Measurements from ENCODE around the gene KANSL2. TPM values are rescaled to one million over a fixed set of nuclear protein-coding genes. Genes with fewer than 3 reads are reported as not detected.

Gene KANSL2
- total and polyA plus RNA-seq, 10 donors, result 28.4 to 50.7 (median 36.5) TPM

- DNase-seq, result no peak
- Histone ChIP-seq H3K4me1 (no peaks in the 10 kb centered on the region), H3K4me3 (no peak overlapping the region), H3K27me3 (replicated peaks in 1 of 7) (no peaks in the 10 kb centered on the region), H3K27ac (no peak overlapping the region), H3K9me3 (peaks cover 0 to 13% (median 5%) of the 10 kb centered on the region in 8 donors), H3K36me3 (peaks cover 0 to 36% (median 0%) of the 10 kb centered on the region in 6 donors)
- TF ChIP-seq CTCF (IDR thresholded peaks at IDR 0.05 in 8 of 11, conservative IDR thresholded peaks at IDR 0.05 in 3 of 11), result no peak
- TF ChIP-seq POLR2A (IDR thresholded peaks at IDR 0.05), result no peak
- TF ChIP-seq POLR2AphosphoS5 (IDR thresholded peaks at IDR 0.05), result no peak
- intact Hi-C loops (cut with DNase I; ENCODE audit: low total_unique reads), result no loop called here
Measured at GRCh38 chr12:48640428-48640827, 41.6 kb downstream of the KANSL2 start.

GRCh38 chr12:48631071-48631470 lies 51.0 kb downstream of the KANSL2 start:
- TF ChIP-seq POLR2A (IDR thresholded peaks at IDR 0.05) (no peak), CTCF (IDR thresholded peaks at IDR 0.05 in 8 of 11, conservative IDR thresholded peaks at IDR 0.05 in 3 of 11) (no peak), POLR2AphosphoS5 (IDR thresholded peaks at IDR 0.05) (no peak)
- intact Hi-C loops (cut with DNase I; ENCODE audit: low total_unique reads), result no loop called here
- 38 to 83% (median 66%) methylated on average over 1 of the region's 1 CpG for WGBS, 5 donors
- no peaks in the 10 kb centered on the region for H3K9me3 ChIP-seq
- H3K36me3 ChIP-seq, result no peaks in the 10 kb centered on the region
- no peaks in the 10 kb centered on the region for H3K4me1 ChIP-seq
- no peak for DNase-seq
- no peak overlapping the region for H3K27ac ChIP-seq
- no peak overlapping the region for H3K4me3 ChIP-seq
- H3K27me3 ChIP-seq (replicated peaks in 1 of 7), result peaks cover 0 to 22% (median 0%) of the 10 kb centered on the region in 7 donors

GRCh38 chr12:48630346-48630745 lies 51.7 kb downstream of the KANSL2 start:
- H3K27ac ChIP-seq, result no peak overlapping the region
- H3K4me1 ChIP-seq, result no peaks in the 10 kb centered on the region
- no peaks in the 10 kb centered on the region for H3K9me3 ChIP-seq
- TF ChIP-seq POLR2AphosphoS5 (IDR thresholded peaks at IDR 0.05) (no peak), CTCF (IDR thresholded peaks at IDR 0.05 in 8 of 11, conservative IDR thresholded peaks at IDR 0.05 in 3 of 11) (no peak), POLR2A (IDR thresholded peaks at IDR 0.05) (no peak)
- H3K27me3 ChIP-seq (replicated peaks in 1 of 7), result peaks cover 0 to 22% (median 0%) of the 10 kb centered on the region in 7 donors
- H3K4me3 ChIP-seq, result no peak overlapping the region
- intact Hi-C loops (cut with DNase I; ENCODE audit: low total_unique reads), result no loop called here
- no peaks in the 10 kb centered on the region for H3K36me3 ChIP-seq
- no peak for DNase-seq

GRCh38 chr12:48629541-48629940 lies 52.5 kb downstream of the KANSL2 start:
- Histone ChIP-seq H3K36me3 (no peaks in the 10 kb centered on the region), H3K27me3 (replicated peaks in 1 of 7) (peaks cover 0 to 22% (median 0%) of the 10 kb centered on the region in 7 donors), H3K27ac (no peak overlapping the region), H3K9me3 (no peaks in the 10 kb centered on the region), H3K4me1 (no peaks in the 10 kb centered on the region), H3K4me3 (no peak overlapping the region)
- WGBS, 5 donors, result 72 to 97% (median 91%) methylated on average over 3 of the region's 3 CpGs
- intact Hi-C loops (cut with DNase I; ENCODE audit: low total_unique reads), result no loop called here
- DNase-seq, result no peak
- TF ChIP-seq POLR2A (IDR thresholded peaks at IDR 0.05), result no peak
- TF ChIP-seq POLR2AphosphoS5 (IDR thresholded peaks at IDR 0.05), result no peak
- no peak for TF ChIP-seq CTCF (IDR thresholded peaks at IDR 0.05 in 8 of 11, conservative IDR thresholded peaks at IDR 0.05 in 3 of 11)
